SU-DHL-6 (cell line): ENCODE results near the gene MUC13.

ENCODE experiments used
- H2AFZ ChIP-seq: fragments of 200-600 bp; sonication (generic); 2 replicates; pipeline ENCODE4 v1.6.1; 2014; ENCODE audit warnings: low read depth, mild to moderate bottlenecking, moderate library complexity, mixed read lengths, antibody characterized with exemption, low read length; ENCODE audit not compliant: severe bottlenecking
- H3F3A ChIP-seq: fragments of 200-600 bp; shearing (Covaris generic); 2 replicates; pipeline ENCODE4 v1.6.0; 2016; ENCODE audit warnings: antibody characterized with exemption, mild to moderate bottlenecking; ENCODE audit not compliant: insufficient read depth
- H3K27ac ChIP-seq: fragments of 200-600 bp; sonication (generic); 2 replicates; pipeline ENCODE4 v1.5.1; 2016; ENCODE audit warnings: low read depth, mild to moderate bottlenecking, low read length, moderate library complexity, mixed read lengths
- H3K27me3 ChIP-seq: fragments of 200-600 bp; sonication (generic), shearing (Covaris generic); 2 replicates; pipeline ENCODE4 v1.6.0; 2014; ENCODE audit warnings: mild to moderate bottlenecking, low read length
- H3K36me3 ChIP-seq: fragments of 200-600 bp; sonication (generic); 2 replicates; pipeline ENCODE4 v1.6.1; 2014; ENCODE audit warnings: mild to moderate bottlenecking, low read length, mixed read lengths
- H3K4me2 ChIP-seq: fragments of 300-600, 200-600 bp; shearing (Covaris generic), sonication (generic); 2 replicates; pipeline ENCODE4 v1.6.0; 2014; ENCODE audit warnings: low read length, low read depth, mild to moderate bottlenecking; ENCODE audit not compliant: poor library complexity, severe bottlenecking
- H3K4me3 ChIP-seq: fragments of 200-600 bp; sonication (generic); 2 replicates; pipeline ENCODE4 v1.5.1; 2014; ENCODE audit warnings: antibody characterized with exemption, low read length, mild to moderate bottlenecking, mixed read lengths; ENCODE audit not compliant: insufficient read depth, poor library complexity, severe bottlenecking
- H3K79me2 ChIP-seq: fragments of 200-600 bp; sonication (generic); 2 replicates; pipeline ENCODE4 v1.6.1; 2014; ENCODE audit warnings: mild to moderate bottlenecking, low read length, moderate library complexity; ENCODE audit not compliant: insufficient read depth
- H3K9ac ChIP-seq: fragments of 200-600 bp; sonication (generic); 2 replicates; pipeline ENCODE4 v1.7.0; 2014; ENCODE audit warnings: mild to moderate bottlenecking, low read length
- H3K9me2 ChIP-seq: fragments of 200-600 bp; sonication (generic); replicated peaks from 2 replicates; pipeline ENCODE4 v1.6.1; 2014; ENCODE audit warnings: low read length; ENCODE audit not compliant: insufficient read depth
- H3K9me3 ChIP-seq: fragments of 200-600 bp; sonication (generic); 2 replicates; pipeline ENCODE4 v1.6.1; 2014; ENCODE audit warnings: low read length, mixed read lengths; ENCODE audit not compliant: insufficient read depth
- H4K20me1 ChIP-seq: fragments of 200-600 bp; sonication (generic); 2 replicates; pipeline ENCODE4 v1.6.1; 2014; ENCODE audit warnings: low read depth, mild to moderate bottlenecking, antibody characterized with exemption, low read length, moderate library complexity, mixed read lengths
- EZH2phosphoT487 ChIP-seq: fragments of 200-600 bp; sonication (generic), shearing (Covaris generic); conservative IDR thresholded peaks from 2 replicates; pipeline ENCODE4 v1.6.1; 2018; ENCODE audit warnings: mild to moderate bottlenecking, antibody characterized with exemption, low read length, moderate library complexity, mixed read lengths
- TF ChIP-seq, protein P1 (sequence below): fragments of 200-600 bp; sonication (generic); IDR thresholded peaks from one replicate; pipeline ENCODE4 v1.5.1; 2017; ENCODE audit warnings: antibody characterized with exemption, mild to moderate bottlenecking, low read length, moderate library complexity; ENCODE audit not compliant: insufficient read depth, poor library complexity, severe bottlenecking

Gene MUC13

DNA sequence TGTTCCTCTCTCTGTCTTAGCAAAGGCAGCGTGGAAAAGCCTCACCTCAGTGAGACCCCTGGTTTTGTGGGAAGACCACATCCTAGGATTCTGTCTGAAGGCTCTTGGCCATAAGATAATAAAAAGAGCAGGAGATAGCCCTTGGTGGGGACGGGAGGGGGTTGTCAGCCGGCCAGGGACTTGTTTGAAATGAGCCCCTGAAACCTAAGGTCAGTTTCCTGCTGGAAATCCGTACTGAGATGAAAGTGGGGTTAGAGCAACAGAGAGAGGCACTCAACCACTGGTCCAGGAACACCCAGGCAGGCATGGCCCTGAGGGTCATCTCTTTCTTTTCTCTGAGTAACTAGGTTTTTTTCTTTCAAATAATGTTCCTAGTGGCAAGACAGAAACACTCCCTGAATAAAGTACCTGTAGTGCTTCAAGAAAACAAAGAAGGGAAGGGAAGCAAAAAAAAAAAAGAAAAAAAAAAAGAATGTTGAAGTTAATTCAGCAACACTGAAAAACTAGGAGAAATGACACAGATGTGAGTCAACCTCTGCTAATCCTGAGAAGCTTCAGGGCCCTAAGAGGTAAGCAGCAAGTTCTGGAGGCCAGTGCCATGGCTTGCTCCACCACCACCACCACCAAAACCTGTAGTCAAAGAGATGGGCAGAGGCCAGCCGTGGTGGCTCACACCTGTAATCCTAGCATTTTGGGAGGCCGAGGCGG is 50.6 kb downstream of the MUC13 start:
- Histone ChIP-seq H3K79me2 (no peaks in the 10 kb centered on the region), H3K27ac (no peak overlapping the region), H4K20me1 (no peaks in the 10 kb centered on the region), H3K9me3 (no peaks in the 10 kb centered on the region), H3F3A (no peaks in the 10 kb centered on the region), H3K9ac (no peak overlapping the region), H3K9me2 (no peaks in the 10 kb centered on the region), H3K27me3 (0 out of 2 replicates have a peak, but pooled peaks cover 3% of the 10 kb centered on the region), H3K36me3 (no peaks in the 10 kb centered on the region), H3K4me3 (no peak overlapping the region), H2AFZ (no peak overlapping the region), H3K4me2 (no peak overlapping the region)
- TF ChIP-seq, protein P1, sequence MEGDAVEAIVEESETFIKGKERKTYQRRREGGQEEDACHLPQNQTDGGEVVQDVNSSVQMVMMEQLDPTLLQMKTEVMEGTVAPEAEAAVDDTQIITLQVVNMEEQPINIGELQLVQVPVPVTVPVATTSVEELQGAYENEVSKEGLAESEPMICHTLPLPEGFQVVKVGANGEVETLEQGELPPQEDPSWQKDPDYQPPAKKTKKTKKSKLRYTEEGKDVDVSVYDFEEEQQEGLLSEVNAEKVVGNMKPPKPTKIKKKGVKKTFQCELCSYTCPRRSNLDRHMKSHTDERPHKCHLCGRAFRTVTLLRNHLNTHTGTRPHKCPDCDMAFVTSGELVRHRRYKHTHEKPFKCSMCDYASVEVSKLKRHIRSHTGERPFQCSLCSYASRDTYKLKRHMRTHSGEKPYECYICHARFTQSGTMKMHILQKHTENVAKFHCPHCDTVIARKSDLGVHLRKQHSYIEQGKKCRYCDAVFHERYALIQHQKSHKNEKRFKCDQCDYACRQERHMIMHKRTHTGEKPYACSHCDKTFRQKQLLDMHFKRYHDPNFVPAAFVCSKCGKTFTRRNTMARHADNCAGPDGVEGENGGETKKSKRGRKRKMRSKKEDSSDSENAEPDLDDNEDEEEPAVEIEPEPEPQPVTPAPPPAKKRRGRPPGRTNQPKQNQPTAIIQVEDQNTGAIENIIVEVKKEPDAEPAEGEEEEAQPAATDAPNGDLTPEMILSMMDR = no peak
- TF ChIP-seq EZH2phosphoT487 = no peak

DNA sequence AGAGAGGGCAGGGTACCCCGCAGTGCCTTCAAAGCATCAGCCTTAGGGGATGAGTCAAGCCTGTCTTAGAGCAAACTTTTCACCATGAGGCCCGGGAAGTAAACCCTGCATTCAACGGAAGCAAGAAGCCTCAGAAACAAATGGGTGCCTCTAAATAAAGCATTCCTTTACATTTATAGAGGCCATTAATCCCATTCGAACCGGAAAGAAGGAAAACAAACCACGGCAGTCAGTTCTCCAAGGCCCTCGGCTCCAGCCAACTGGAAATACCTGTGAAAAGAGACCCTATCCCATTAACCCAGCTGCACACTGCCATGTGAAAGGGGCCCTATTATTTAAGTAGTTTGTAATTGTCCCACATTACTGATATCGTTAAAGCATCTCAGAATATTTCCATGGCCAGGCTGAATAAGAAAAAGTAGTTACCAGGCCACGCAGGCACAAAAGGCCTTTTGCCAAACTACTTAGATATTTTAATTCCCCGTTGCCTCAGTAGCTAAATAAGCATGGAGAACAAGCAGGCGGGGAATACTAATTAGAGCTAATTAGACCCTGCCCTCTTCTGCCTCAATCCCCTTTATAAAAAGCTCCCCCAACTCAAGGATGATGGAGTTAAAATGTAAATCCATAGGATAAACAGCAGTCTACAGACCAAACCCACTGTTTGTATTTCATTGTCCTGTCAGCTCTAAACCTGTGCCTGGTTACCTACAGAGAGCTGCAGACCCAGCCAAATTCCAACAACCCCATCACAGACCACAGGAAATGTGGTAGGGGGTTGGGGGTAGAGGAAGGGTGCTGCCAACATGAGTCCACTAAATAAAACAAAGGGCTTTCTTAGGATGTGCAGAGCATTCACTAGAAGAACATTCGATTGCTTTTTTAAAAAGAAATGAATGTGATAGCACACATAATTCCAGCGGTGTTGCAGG is 51.5 kb downstream of the MUC13 start:
- no peaks in the 10 kb centered on the region for H3F3A ChIP-seq
- 0 out of 2 replicates have a peak, but pooled peaks cover 3% of the 10 kb centered on the region for H3K27me3 ChIP-seq
- no peak overlapping the region for H3K4me3 ChIP-seq
- H3K36me3 ChIP-seq = no peaks in the 10 kb centered on the region
- H3K4me2 ChIP-seq = no peak overlapping the region
- H3K9ac ChIP-seq = no peak overlapping the region
- no peaks in the 10 kb centered on the region for H4K20me1 ChIP-seq
- H3K9me3 ChIP-seq = no peaks in the 10 kb centered on the region
- H2AFZ ChIP-seq = no peak overlapping the region
- no peaks in the 10 kb centered on the region for H3K9me2 ChIP-seq
- TF ChIP-seq EZH2phosphoT487 = no peak
- TF ChIP-seq, protein P1 = no peak
- no peaks in the 10 kb centered on the region for H3K79me2 ChIP-seq
- no peak overlapping the region for H3K27ac ChIP-seq

- Histone ChIP-seq H3K36me3 (no peaks in the 10 kb centered on the region), H3K27me3 (0 out of 2 replicates have a peak, but pooled peaks cover 3% of the 10 kb centered on the region), H2AFZ (no peak overlapping the region), H3K9me3 (no peaks in the 10 kb centered on the region), H3K9ac (no peak overlapping the region), H3K4me2 (no peak overlapping the region), H3K4me3 (no peak overlapping the region), H3K27ac (no peak overlapping the region), H4K20me1 (no peaks in the 10 kb centered on the region), H3F3A (no peaks in the 10 kb centered on the region), H3K9me2 (no peaks in the 10 kb centered on the region), H3K79me2 (no peaks in the 10 kb centered on the region)
- no peak for TF ChIP-seq EZH2phosphoT487
- TF ChIP-seq, protein P1 = no peak
Observed at GRCh38 chr3:124881976-124882697, 52.4 kb downstream of the MUC13 start.
